IPS-18a (cell line): ENCODE data around the gene HOMER2.

Experiments used
- H3K27ac ChIP-seq: one replicate; pipeline ENCODE4 v1.5.1; 2013; ENCODE audit warnings: low read length
- H3K27me3 ChIP-seq: one replicate; pipeline ENCODE4 v1.6.1; 2013; ENCODE audit warnings: mild to moderate bottlenecking, low read length; ENCODE audit not compliant: control insufficient read depth, insufficient read depth
- H3K36me3 ChIP-seq: one replicate; pipeline ENCODE4 v1.6.1; 2013; ENCODE audit warnings: low read depth, low read length; ENCODE audit not compliant: control insufficient read depth
- H3K4me1 ChIP-seq: one replicate; pipeline ENCODE4 v1.6.1; 2013; ENCODE audit warnings: low read depth, low read length; ENCODE audit not compliant: control insufficient read depth
- H3K4me3 ChIP-seq: one replicate; pipeline ENCODE4 v1.5.1; 2013; ENCODE audit warnings: low read length
- H3K9ac ChIP-seq: one replicate; pipeline ENCODE4 v1.6.1; 2013; ENCODE audit warnings: mild to moderate bottlenecking, low read length, moderate library complexity
- H3K9me3 ChIP-seq: one replicate; pipeline ENCODE4 v1.6.1; 2013; ENCODE audit warnings: low read depth, low read length; ENCODE audit not compliant: control insufficient read depth

Gene HOMER2

GRCh38 chr15:82852941-82853561, 99.5 kb downstream of the HOMER2 start:
- no peaks in the 10 kb centered on the region for H3K9me3 ChIP-seq
- no peak overlapping the region for H3K27ac ChIP-seq
- H3K4me1 ChIP-seq: peaks cover 11% of the 10 kb centered on the region
- no peak overlapping the region for H3K4me3 ChIP-seq
- no peaks in the 10 kb centered on the region for H3K36me3 ChIP-seq
- H3K9ac ChIP-seq: no peak overlapping the region
- H3K27me3 ChIP-seq: no peaks in the 10 kb centered on the region

DNA sequence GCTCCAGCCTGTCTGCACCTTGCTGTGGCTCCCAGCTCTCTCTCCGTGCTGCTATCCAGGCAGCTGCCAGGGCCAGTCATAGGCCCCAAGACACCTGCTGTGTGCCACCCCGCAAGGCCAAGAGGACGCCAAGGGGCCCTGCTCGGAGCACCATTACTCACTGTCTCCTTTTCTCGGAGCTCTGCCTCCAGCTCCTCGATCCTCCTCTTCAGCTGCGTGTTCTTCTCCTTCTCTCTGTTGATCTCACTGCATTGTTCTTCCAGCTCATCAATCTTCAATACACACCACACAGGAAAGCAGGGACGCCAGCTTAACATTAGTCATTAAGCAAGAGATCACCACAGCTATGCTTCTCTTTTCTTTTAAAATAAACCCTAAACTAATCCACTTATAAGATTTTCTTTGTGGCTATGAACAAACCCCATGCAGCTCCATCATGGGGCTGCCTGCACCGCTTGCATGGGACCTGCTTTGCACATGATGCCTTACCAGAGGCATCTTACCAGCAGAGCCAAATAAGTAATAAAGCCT, 100.5 kb downstream of the HOMER2 start:
- no peak overlapping the region for H3K27ac ChIP-seq
- H3K4me3 ChIP-seq: no peak overlapping the region
- H3K36me3 ChIP-seq: no peaks in the 10 kb centered on the region
- H3K9ac ChIP-seq: no peak overlapping the region
- peaks cover 11% of the 10 kb centered on the region for H3K4me1 ChIP-seq
- H3K27me3 ChIP-seq: no peaks in the 10 kb centered on the region
- no peaks in the 10 kb centered on the region for H3K9me3 ChIP-seq

- Histone ChIP-seq H3K27me3 (no peaks in the 10 kb centered on the region), H3K27ac (no peak overlapping the region), H3K36me3 (no peaks in the 10 kb centered on the region), H3K4me1 (peaks cover 11% of the 10 kb centered on the region), H3K4me3 (no peak overlapping the region), H3K9ac (no peak overlapping the region), H3K9me3 (no peaks in the 10 kb centered on the region)
Observed at GRCh38 chr15:82851306-82851850, 101.1 kb downstream of the HOMER2 start.

GRCh38 chr15:82850731-82851130, 101.8 kb downstream of the HOMER2 start:
- no peaks in the 10 kb centered on the region for H3K27me3 ChIP-seq
- H3K27ac ChIP-seq: no peak overlapping the region
- H3K4me1 ChIP-seq: peaks cover 11% of the 10 kb centered on the region
- H3K9ac ChIP-seq: no peak overlapping the region
- H3K36me3 ChIP-seq: no peaks in the 10 kb centered on the region
- no peaks in the 10 kb centered on the region for H3K9me3 ChIP-seq
- no peak overlapping the region for H3K4me3 ChIP-seq

GRCh38 chr15:82849556-82850512, 102.7 kb downstream of the HOMER2 start:
- Histone ChIP-seq H3K9me3 (no peaks in the 10 kb centered on the region), H3K9ac (peak overlapping the region; percentile 35), H3K4me1 (peaks cover 11% of the 10 kb centered on the region), H3K36me3 (no peaks in the 10 kb centered on the region), H3K27me3 (no peaks in the 10 kb centered on the region), H3K4me3 (peak overlapping the region; percentile 36), H3K27ac (no peak overlapping the region)

- Histone ChIP-seq H3K4me1 (peaks cover 11% of the 10 kb centered on the region), H3K4me3 (no peak overlapping the region), H3K9ac (no peak overlapping the region), H3K27ac (no peak overlapping the region), H3K36me3 (no peaks in the 10 kb centered on the region), H3K27me3 (no peaks in the 10 kb centered on the region), H3K9me3 (no peaks in the 10 kb centered on the region)
Observed at GRCh38 chr15:82848241-82848993, 104.1 kb downstream of the HOMER2 start.

- no peak overlapping the region for H3K27ac ChIP-seq
- peaks cover 11% of the 10 kb centered on the region for H3K4me1 ChIP-seq
- H3K9ac ChIP-seq: no peak overlapping the region
Observed at GRCh38 chr15:82847703-82848102, 104.8 kb downstream of the HOMER2 start.

GRCh38 chr15:82846621-82847020, 105.9 kb downstream of the HOMER2 start:
- Histone ChIP-seq H3K9ac (no peak overlapping the region), H3K27ac (no peak overlapping the region), H3K4me1 (peaks cover 11% of the 10 kb centered on the region), H3K27me3 (no peaks in the 10 kb centered on the region), H3K4me3 (no peak overlapping the region), H3K36me3 (no peaks in the 10 kb centered on the region), H3K9me3 (no peaks in the 10 kb centered on the region)

More at GRCh38 chr15:82847703-82848102, 104.8 kb downstream of the HOMER2 start:
- no peaks in the 10 kb centered on the region for H3K27me3 ChIP-seq
- H3K9me3 ChIP-seq: no peaks in the 10 kb centered on the region
- H3K4me3 ChIP-seq: no peak overlapping the region
- no peaks in the 10 kb centered on the region for H3K36me3 ChIP-seq

DNA sequence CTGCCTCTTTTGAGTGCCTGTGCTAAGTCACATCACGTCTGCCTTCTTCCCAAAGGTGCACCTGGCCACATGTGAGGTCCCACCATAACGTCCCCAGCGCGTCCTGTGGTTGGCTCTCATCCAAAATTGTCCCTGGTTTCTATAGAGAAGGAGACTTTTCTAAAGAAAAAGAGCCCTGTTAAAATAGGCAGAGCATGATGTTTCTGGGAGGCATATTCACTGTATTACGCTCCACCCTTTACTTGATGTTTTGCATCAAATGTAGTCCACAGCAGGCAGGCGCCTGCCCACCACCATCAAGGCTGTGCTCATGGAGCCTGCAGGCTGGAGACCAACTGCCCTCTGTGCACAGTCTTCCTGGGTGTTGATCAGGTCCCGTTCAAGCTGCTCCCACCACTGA, 106.8 kb downstream of the HOMER2 start:
- no peak overlapping the region for H3K27ac ChIP-seq
- no peaks in the 10 kb centered on the region for H3K36me3 ChIP-seq
- H3K9me3 ChIP-seq: no peaks in the 10 kb centered on the region
- H3K9ac ChIP-seq: no peak overlapping the region
- peaks cover 11% of the 10 kb centered on the region for H3K4me1 ChIP-seq
- no peak overlapping the region for H3K4me3 ChIP-seq
- no peaks in the 10 kb centered on the region for H3K27me3 ChIP-seq

- Histone ChIP-seq H3K9me3 (no peaks in the 10 kb centered on the region), H3K4me1 (no peaks in the 10 kb centered on the region), H3K9ac (no peak overlapping the region), H3K27me3 (no peaks in the 10 kb centered on the region), H3K27ac (no peak overlapping the region), H3K4me3 (no peak overlapping the region), H3K36me3 (no peaks in the 10 kb centered on the region)
Observed at GRCh38 chr15:82843566-82843965, 109.0 kb downstream of the HOMER2 start.

DNA sequence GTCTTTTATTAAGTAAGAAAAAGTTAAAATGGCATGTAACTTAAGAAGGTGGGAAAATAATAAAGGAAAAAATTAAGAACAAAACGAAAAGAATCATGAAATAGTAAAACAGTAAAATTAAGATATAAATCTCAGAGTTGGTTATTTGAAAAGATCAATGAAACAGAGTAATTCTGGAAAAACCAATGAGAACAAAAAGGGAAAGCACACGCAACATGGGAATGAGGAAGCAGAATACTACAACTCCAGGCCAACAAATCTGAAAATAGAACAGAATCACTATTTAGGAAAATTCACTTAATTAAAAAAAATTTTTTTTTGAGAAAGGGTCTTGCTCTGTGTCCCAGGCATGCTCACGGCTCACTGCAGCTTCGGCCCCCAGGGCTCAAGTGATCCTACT, 112.4 kb downstream of the HOMER2 start:
- Histone ChIP-seq H3K9me3 (no peaks in the 10 kb centered on the region), H3K27ac (no peak overlapping the region), H3K36me3 (no peaks in the 10 kb centered on the region), H3K27me3 (no peaks in the 10 kb centered on the region), H3K4me1 (no peaks in the 10 kb centered on the region), H3K9ac (no peak overlapping the region), H3K4me3 (no peak overlapping the region)
